ENCODE measurements around the gene FGGY.

FGGY gene

GRCh38 chr1:59368008-59368670 lies 71.2 kb downstream of the FGGY start:
- H3K9ac ChIP-seq (ENCODE audit: low read length): no peak overlapping the region
- peaks cover 20% of the 10 kb centered on the region for H3K4me1 ChIP-seq (ENCODE audit: insufficient read depth, low read length)
- no peak overlapping the region for H3K27ac ChIP-seq (ENCODE audit: low read depth, low read length)

GRCh38 chr1:59375321-59376220 lies 78.7 kb downstream of the FGGY start:
- Histone ChIP-seq H3K36me3 (ENCODE audit: insufficient read depth, low read length) (no peaks in the 10 kb centered on the region), H3K4me3 (ENCODE audit: low read depth in 1 of 2, low read length in 2 of 2) (no peak overlapping the region), H3K4me1 (ENCODE audit: insufficient read depth, low read length) (no peaks in the 10 kb centered on the region), H3K9me3 (ENCODE audit: low read length) (no peaks in the 10 kb centered on the region), H3K27ac (ENCODE audit: low read depth, low read length) (no peak overlapping the region), H3K9ac (ENCODE audit: low read length) (no peak overlapping the region), H3K27me3 (ENCODE audit: control insufficient read depth in 1 of 2, insufficient read depth in 2 of 2, low read length in 2 of 2) (no peaks in the 10 kb centered on the region)

More at GRCh38 chr1:59368008-59368670, 71.2 kb downstream of the FGGY start:
- H3K4me3 ChIP-seq (ENCODE audit: low read depth in 1 of 2, low read length in 2 of 2): no peak overlapping the region
- no peaks in the 10 kb centered on the region for H3K36me3 ChIP-seq (ENCODE audit: insufficient read depth, low read length)
- H3K9me3 ChIP-seq (ENCODE audit: low read length): no peaks in the 10 kb centered on the region
- H3K27me3 ChIP-seq (ENCODE audit: control insufficient read depth in 1 of 2, insufficient read depth in 2 of 2, low read length in 2 of 2): no peaks in the 10 kb centered on the region

DNA sequence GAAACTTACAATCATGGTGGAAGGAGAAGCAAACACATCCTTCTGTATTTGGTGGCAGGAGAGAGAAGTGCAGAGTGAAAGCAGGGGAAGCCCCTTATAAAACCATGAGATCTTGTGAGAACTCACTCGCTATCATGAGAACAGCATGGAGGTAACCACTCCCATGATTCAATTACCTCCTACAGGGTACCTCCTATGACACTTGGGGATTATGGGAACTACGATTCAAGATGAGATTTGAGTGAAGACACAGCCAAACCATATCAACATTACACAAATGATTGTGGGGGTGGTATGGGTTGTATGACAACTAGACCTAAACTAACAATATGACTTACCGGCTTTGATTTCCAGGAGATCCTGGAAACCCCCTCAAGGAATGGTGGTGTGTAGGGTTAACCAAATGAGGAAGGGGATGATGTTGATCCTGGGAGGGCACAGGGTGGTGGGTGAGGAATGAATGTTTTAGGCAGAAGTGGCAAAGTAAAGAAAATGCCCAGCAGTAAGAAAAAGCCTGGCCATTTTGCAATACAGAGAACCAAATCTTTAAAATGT lies 80.5 kb downstream of the FGGY start:
- Histone ChIP-seq H3K27me3 (ENCODE audit: control insufficient read depth in 1 of 2, insufficient read depth in 2 of 2, low read length in 2 of 2) (no peaks in the 10 kb centered on the region), H3K4me1 (ENCODE audit: insufficient read depth, low read length) (no peaks in the 10 kb centered on the region), H3K36me3 (ENCODE audit: insufficient read depth, low read length) (no peaks in the 10 kb centered on the region), H3K9me3 (ENCODE audit: low read length) (no peaks in the 10 kb centered on the region), H3K9ac (ENCODE audit: low read length) (no peak overlapping the region), H3K27ac (ENCODE audit: low read depth, low read length) (no peak overlapping the region), H3K4me3 (ENCODE audit: low read depth in 1 of 2, low read length in 2 of 2) (no peak overlapping the region)

DNA sequence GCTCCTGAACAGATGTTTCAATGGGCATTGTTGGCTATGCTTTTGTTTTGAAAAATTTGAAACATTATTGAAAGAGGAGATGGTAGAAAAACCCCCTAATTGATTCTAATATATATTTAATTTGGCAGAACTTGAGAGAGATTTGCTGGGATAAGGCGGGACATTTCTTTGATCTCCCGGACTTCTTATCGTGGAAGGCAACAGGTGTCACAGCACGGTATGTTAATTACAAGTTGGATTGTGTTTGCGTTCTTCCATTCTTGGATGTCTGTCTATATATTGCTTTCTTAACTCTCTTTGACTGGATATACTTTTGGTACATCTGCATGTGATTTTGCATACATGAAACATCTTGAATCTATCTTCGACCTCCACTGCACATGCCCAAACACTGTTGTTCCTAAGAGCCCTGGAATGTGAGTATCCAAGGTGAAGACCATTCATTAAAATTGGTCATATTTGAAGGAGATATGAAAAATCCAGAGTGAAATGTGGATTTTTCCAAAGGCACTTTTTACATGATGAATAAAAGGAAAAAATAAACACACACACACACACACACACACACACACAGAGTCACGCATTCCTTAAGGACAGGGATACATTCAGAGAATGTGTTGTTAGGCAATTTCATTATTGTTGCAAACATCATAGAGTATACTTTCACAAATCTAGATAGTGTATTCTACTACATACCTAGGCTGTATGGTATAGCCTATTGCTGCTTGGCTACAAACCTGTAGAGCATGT lies 81.9 kb downstream of the FGGY start:
- H3K9ac ChIP-seq (ENCODE audit: low read length): no peak overlapping the region
- no peaks in the 10 kb centered on the region for H3K27me3 ChIP-seq (ENCODE audit: control insufficient read depth in 1 of 2, insufficient read depth in 2 of 2, low read length in 2 of 2)
- no peaks in the 10 kb centered on the region for H3K4me1 ChIP-seq (ENCODE audit: insufficient read depth, low read length)
- H3K27ac ChIP-seq (ENCODE audit: low read depth, low read length): no peak overlapping the region
- no peaks in the 10 kb centered on the region for H3K9me3 ChIP-seq (ENCODE audit: low read length)
- H3K36me3 ChIP-seq (ENCODE audit: insufficient read depth, low read length): no peaks in the 10 kb centered on the region
- H3K4me3 ChIP-seq (ENCODE audit: low read depth in 1 of 2, low read length in 2 of 2): no peak overlapping the region

DNA sequence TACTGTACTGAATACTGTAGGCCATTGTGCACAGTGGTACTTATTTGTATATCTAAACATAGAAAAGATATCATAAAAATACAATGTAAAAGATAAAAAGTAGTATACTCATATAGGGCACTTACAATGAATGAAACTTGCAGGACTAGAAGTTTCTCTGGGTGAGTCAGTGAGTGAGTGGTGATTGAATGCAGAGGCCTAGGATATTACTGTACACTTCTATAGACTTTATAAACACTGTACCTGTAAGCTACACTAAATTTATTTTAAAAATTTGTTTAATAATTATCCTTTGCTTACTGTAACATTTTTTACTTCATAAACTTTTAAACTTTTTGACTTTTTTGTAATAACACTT lies 82.5 kb downstream of the FGGY start:
- Histone ChIP-seq H3K27me3 (ENCODE audit: control insufficient read depth in 1 of 2, insufficient read depth in 2 of 2, low read length in 2 of 2) (no peaks in the 10 kb centered on the region), H3K9ac (ENCODE audit: low read length) (no peak overlapping the region), H3K4me3 (ENCODE audit: low read depth in 1 of 2, low read length in 2 of 2) (no peak overlapping the region), H3K4me1 (ENCODE audit: insufficient read depth, low read length) (no peaks in the 10 kb centered on the region), H3K27ac (ENCODE audit: low read depth, low read length) (no peak overlapping the region), H3K9me3 (ENCODE audit: low read length) (no peaks in the 10 kb centered on the region), H3K36me3 (ENCODE audit: insufficient read depth, low read length) (no peaks in the 10 kb centered on the region)

DNA sequence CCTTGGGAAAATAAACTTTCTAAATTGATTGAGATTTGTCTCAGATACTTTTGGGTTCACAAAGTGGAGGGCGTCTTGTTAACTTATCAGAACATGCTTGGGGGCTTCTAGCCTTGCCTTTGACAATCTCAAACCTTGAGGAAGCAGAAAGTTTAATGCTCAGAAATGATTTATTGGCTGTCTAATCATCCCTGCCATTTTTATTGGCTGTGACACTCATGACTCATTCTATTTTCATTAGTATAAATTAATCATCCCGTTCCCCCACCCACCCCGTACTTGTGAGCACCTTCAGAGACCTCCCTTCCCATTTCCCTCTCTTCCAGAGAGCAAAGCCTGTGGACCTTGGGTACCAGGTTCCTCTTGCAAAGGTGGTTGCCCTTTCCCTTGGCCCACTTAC lies 87.1 kb downstream of the FGGY start:
- no peaks in the 10 kb centered on the region for H3K36me3 ChIP-seq (ENCODE audit: insufficient read depth, low read length)
- H3K4me1 ChIP-seq (ENCODE audit: insufficient read depth, low read length): no peaks in the 10 kb centered on the region
- H3K4me3 ChIP-seq (ENCODE audit: low read depth in 1 of 2, low read length in 2 of 2): no peak overlapping the region
- H3K9me3 ChIP-seq (ENCODE audit: low read length): no peaks in the 10 kb centered on the region
- H3K9ac ChIP-seq (ENCODE audit: low read length): no peak overlapping the region
- H3K27ac ChIP-seq (ENCODE audit: low read depth, low read length): no peak overlapping the region
- no peaks in the 10 kb centered on the region for H3K27me3 ChIP-seq (ENCODE audit: control insufficient read depth in 1 of 2, insufficient read depth in 2 of 2, low read length in 2 of 2)

- Histone ChIP-seq H3K4me3 (ENCODE audit: low read depth in 1 of 2, low read length in 2 of 2) (no peak overlapping the region), H3K9ac (ENCODE audit: low read length) (no peak overlapping the region), H3K27me3 (ENCODE audit: control insufficient read depth in 1 of 2, insufficient read depth in 2 of 2, low read length in 2 of 2) (no peaks in the 10 kb centered on the region), H3K4me1 (ENCODE audit: insufficient read depth, low read length) (no peaks in the 10 kb centered on the region), H3K9me3 (ENCODE audit: low read length) (no peaks in the 10 kb centered on the region), H3K36me3 (ENCODE audit: insufficient read depth, low read length) (no peaks in the 10 kb centered on the region), H3K27ac (ENCODE audit: low read depth, low read length) (no peak overlapping the region)
Observed at GRCh38 chr1:59384443-59384842, 87.5 kb downstream of the FGGY start.

- Histone ChIP-seq H3K9me3 (ENCODE audit: low read length) (no peaks in the 10 kb centered on the region), H3K27ac (ENCODE audit: low read depth, low read length) (no peak overlapping the region), H3K9ac (ENCODE audit: low read length) (no peak overlapping the region), H3K36me3 (ENCODE audit: insufficient read depth, low read length) (no peaks in the 10 kb centered on the region), H3K4me3 (ENCODE audit: low read depth in 1 of 2, low read length in 2 of 2) (no peak overlapping the region), H3K27me3 (ENCODE audit: control insufficient read depth in 1 of 2, insufficient read depth in 2 of 2, low read length in 2 of 2) (no peaks in the 10 kb centered on the region), H3K4me1 (ENCODE audit: insufficient read depth, low read length) (peaks cover 18% of the 10 kb centered on the region)
Observed at GRCh38 chr1:59388191-59388590, 91.3 kb downstream of the FGGY start.

DNA sequence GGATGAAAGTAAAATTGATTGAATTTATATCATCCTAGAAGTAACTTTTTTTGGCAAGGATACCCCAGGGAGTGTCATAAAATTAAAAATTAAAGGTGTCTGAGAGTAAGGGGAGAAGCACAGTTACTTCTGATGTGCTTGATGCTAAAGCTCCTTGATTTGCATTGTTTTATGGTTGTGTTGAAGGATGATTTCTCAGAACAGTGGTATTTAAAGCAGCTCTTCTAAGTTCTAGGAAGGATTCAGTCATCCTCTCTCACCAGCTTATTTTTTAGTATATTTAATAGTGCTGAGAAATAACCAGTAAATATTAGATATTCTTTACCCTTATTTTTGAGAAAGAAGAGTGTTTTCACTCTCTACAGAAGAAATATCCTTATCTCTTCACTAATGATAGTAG lies 93.0 kb downstream of the FGGY start:
- Histone ChIP-seq H3K9ac (ENCODE audit: low read length) (no peak overlapping the region), H3K27me3 (ENCODE audit: control insufficient read depth in 1 of 2, insufficient read depth in 2 of 2, low read length in 2 of 2) (no peaks in the 10 kb centered on the region), H3K4me3 (ENCODE audit: low read depth in 1 of 2, low read length in 2 of 2) (no peak overlapping the region), H3K4me1 (ENCODE audit: insufficient read depth, low read length) (peaks cover 35% of the 10 kb centered on the region), H3K36me3 (ENCODE audit: insufficient read depth, low read length) (no peaks in the 10 kb centered on the region), H3K27ac (ENCODE audit: low read depth, low read length) (no peak overlapping the region), H3K9me3 (ENCODE audit: low read length) (no peaks in the 10 kb centered on the region)

- no peak overlapping the region for H3K9ac ChIP-seq (ENCODE audit: low read length)
- H3K36me3 ChIP-seq (ENCODE audit: insufficient read depth, low read length): no peaks in the 10 kb centered on the region
- no peaks in the 10 kb centered on the region for H3K9me3 ChIP-seq (ENCODE audit: low read length)
- H3K27ac ChIP-seq (ENCODE audit: low read depth, low read length): no peak overlapping the region
- H3K4me1 ChIP-seq (ENCODE audit: insufficient read depth, low read length): peaks cover 35% of the 10 kb centered on the region
- no peak overlapping the region for H3K4me3 ChIP-seq (ENCODE audit: low read depth in 1 of 2, low read length in 2 of 2)
- H3K27me3 ChIP-seq (ENCODE audit: control insufficient read depth in 1 of 2, insufficient read depth in 2 of 2, low read length in 2 of 2): no peaks in the 10 kb centered on the region
Observed at GRCh38 chr1:59390307-59390706, 93.4 kb downstream of the FGGY start.

Measured in muscle layer of colon (tissue), 2 donors.